ENCODE data around the gene IAH1.

The IAH1 gene

DNA sequence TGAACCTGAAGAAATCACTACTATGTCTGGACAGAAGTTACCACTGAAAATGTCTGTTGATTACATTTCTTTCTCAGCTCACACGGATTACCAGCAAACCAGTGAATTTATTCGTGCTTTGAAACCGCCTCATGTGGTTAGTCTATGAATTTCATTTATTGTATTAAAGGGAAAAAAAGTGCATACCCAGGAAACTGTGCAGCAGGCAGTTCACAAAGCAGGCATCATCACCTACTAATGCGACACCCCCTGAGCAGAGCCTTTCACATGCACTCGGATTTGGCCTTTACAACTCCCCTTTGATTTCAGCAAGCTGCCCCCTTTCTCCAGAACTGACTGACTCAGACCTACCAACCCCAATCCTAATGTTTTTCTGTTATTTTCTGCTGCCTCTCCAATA, 30.8 kb upstream of the IAH1 start:
- TF ChIP-seq NFIC (IDR thresholded peaks at IDR 0.05) (no peak), EP300 (IDR thresholded peaks at IDR 0.05; ENCODE audit: borderline replicate concordance) (no peak), EGR1 (IDR thresholded peaks at IDR 0.05) (no peak), TEAD4 (IDR thresholded peaks at IDR 0.05) (no peak)
- TF ChIP-seq, protein P1, sequence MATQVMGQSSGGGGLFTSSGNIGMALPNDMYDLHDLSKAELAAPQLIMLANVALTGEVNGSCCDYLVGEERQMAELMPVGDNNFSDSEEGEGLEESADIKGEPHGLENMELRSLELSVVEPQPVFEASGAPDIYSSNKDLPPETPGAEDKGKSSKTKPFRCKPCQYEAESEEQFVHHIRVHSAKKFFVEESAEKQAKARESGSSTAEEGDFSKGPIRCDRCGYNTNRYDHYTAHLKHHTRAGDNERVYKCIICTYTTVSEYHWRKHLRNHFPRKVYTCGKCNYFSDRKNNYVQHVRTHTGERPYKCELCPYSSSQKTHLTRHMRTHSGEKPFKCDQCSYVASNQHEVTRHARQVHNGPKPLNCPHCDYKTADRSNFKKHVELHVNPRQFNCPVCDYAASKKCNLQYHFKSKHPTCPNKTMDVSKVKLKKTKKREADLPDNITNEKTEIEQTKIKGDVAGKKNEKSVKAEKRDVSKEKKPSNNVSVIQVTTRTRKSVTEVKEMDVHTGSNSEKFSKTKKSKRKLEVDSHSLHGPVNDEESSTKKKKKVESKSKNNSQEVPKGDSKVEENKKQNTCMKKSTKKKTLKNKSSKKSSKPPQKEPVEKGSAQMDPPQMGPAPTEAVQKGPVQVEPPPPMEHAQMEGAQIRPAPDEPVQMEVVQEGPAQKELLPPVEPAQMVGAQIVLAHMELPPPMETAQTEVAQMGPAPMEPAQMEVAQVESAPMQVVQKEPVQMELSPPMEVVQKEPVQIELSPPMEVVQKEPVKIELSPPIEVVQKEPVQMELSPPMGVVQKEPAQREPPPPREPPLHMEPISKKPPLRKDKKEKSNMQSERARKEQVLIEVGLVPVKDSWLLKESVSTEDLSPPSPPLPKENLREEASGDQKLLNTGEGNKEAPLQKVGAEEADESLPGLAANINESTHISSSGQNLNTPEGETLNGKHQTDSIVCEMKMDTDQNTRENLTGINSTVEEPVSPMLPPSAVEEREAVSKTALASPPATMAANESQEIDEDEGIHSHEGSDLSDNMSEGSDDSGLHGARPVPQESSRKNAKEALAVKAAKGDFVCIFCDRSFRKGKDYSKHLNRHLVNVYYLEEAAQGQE (IDR thresholded peaks at IDR 0.05; ENCODE audit: low read depth) = no peak
- TF ChIP-seq, protein P2, sequence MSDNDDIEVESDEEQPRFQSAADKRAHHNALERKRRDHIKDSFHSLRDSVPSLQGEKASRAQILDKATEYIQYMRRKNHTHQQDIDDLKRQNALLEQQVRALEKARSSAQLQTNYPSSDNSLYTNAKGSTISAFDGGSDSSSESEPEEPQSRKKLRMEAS (IDR thresholded peaks at IDR 0.05) = no peak

DNA sequence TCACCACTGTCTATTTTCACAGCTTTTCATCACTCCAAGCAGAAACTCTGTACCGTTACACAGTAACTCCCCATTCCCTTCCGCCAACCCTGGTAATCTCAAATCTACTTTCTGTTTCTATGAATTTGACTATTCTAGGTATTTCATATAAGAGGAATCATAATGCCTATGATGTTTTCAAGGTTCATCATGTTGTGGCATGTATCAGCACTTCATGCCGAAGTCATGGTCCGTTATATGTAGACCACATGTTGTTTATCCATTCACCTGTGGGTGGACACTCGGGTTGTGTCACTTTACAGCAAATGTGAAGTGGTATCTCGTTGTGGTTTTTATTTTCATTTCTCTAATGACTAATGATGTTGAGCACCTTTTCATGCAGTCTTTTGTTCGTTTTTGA, 29.3 kb upstream of the IAH1 start:
- no peak for TF ChIP-seq NFIC (IDR thresholded peaks at IDR 0.05)
- no peak for TF ChIP-seq RAD21 (IDR thresholded peaks at IDR 0.05; ENCODE audit: low read depth)
- no peak for TF ChIP-seq TEAD4 (IDR thresholded peaks at IDR 0.05)
- TF ChIP-seq TCF12 (IDR thresholded peaks at IDR 0.05; ENCODE audit: low read depth) = no peak
- TF ChIP-seq CREB1 (IDR thresholded peaks at IDR 0.05; ENCODE audit: low read depth) = no peak
- TF ChIP-seq, protein P2 (IDR thresholded peaks at IDR 0.05) = no peak
- TF ChIP-seq, protein P3, sequence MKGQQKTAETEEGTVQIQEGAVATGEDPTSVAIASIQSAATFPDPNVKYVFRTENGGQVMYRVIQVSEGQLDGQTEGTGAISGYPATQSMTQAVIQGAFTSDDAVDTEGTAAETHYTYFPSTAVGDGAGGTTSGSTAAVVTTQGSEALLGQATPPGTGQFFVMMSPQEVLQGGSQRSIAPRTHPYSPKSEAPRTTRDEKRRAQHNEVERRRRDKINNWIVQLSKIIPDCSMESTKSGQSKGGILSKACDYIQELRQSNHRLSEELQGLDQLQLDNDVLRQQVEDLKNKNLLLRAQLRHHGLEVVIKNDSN (IDR thresholded peaks at IDR 0.05) = no peak
- no peak for TF ChIP-seq YY1 (IDR thresholded peaks at IDR 0.05; ENCODE audit: low read depth)
- no peak for TF ChIP-seq EGR1 (IDR thresholded peaks at IDR 0.05)
- TF ChIP-seq FOXM1 (IDR thresholded peaks at IDR 0.05; ENCODE audit: borderline replicate concordance, low read depth) = no peak
- no peak for TF ChIP-seq ZBTB7A (IDR thresholded peaks at IDR 0.05; ENCODE audit: low read depth)
- TF ChIP-seq CEBPB (IDR thresholded peaks at IDR 0.05) = no peak
- TF ChIP-seq EP300 (IDR thresholded peaks at IDR 0.05; ENCODE audit: borderline replicate concordance) = no peak
- TF ChIP-seq TAF1 (IDR thresholded peaks at IDR 0.05; ENCODE audit: low read depth) = no peak
- TF ChIP-seq, protein P1 (IDR thresholded peaks at IDR 0.05; ENCODE audit: low read depth) = no peak

DNA sequence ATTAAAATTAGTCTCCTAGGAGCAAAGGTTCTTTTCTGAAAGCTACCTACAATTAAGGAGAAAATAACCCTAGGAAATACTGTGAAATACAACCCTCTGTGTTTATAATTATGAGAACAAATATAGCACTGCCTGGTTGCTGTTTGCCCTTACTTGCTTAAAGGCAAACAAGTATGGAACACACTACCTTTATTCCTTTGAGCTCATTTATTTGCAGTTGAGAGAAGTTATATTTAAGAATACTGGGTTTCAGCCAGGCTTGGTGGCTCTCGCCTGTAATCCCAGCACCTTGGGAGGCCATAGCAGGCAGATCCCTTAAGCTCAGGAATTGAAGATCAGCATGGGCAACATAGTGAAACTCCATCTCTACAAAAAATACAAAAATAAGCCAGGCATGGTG, 23.1 kb upstream of the IAH1 start:
- TF ChIP-seq, protein P1 (IDR thresholded peaks at IDR 0.05; ENCODE audit: low read depth) = no peak
- TF ChIP-seq CREB1 (IDR thresholded peaks at IDR 0.05; ENCODE audit: low read depth) (no peak), TEAD4 (IDR thresholded peaks at IDR 0.05) (no peak), FOXM1 (IDR thresholded peaks at IDR 0.05; ENCODE audit: borderline replicate concordance, low read depth) (no peak), YY1 (IDR thresholded peaks at IDR 0.05; ENCODE audit: low read depth) (no peak), NFIC (IDR thresholded peaks at IDR 0.05) (no peak), TAF1 (IDR thresholded peaks at IDR 0.05; ENCODE audit: low read depth) (no peak)
- TF ChIP-seq, protein P3 (IDR thresholded peaks at IDR 0.05) = no peak
- TF ChIP-seq, protein P2 (IDR thresholded peaks at IDR 0.05) = no peak

DNA sequence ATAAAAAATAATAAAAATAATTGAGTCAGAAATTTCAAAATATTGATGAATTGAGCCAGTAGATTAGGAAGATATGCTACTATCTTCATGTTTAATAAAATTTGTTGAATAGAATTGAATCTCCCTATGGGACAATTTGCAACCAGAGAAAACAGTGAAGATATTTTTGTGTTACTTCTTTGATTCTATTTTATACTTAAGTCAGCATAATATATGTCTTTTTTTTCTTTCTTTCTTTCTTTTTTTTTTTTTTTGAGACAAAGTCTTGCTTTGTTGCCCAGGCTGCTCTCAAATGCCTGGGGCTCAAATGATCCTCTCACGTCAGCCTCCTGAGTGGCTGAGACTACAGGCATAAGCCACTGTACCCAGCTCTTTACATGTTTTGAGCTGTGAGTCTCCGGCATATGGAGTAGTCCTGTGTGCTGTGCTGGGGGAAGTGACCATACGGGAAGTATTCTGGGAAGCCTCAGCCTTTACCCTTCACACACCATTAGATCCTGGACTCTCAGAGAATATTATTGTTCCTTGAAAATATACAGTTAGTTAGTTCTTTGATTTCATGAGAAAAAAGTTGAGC, 13.8 kb upstream of the IAH1 start:
- TF ChIP-seq TCF12 (IDR thresholded peaks at IDR 0.05; ENCODE audit: low read depth) (no peak), CEBPB (IDR thresholded peaks at IDR 0.05) (no peak), EGR1 (IDR thresholded peaks at IDR 0.05) (no peak)

DNA sequence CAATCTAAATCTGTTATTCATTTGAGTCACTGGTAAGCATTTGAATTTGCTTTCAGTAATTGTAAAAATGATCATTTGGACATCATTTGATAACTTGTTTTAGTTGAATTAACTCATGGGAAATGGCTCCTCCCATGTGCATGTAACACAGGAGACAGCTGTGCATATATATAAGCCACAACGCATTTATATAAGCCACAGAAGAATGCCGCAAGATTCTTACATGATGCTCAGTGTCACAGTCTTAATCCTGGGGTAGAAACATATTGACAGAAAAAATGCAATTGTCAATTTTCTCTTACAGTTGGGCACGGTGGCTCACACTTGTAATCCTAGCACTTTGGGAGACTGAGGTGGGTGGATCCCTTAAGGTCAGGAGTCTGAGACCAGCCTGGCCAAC, 13.3 kb upstream of the IAH1 start:
- TF ChIP-seq, protein P3 (IDR thresholded peaks at IDR 0.05) = no peak
- TF ChIP-seq TAF1 (IDR thresholded peaks at IDR 0.05; ENCODE audit: low read depth) (no peak), RAD21 (IDR thresholded peaks at IDR 0.05; ENCODE audit: low read depth) (no peak), EGR1 (IDR thresholded peaks at IDR 0.05) (no peak), YY1 (IDR thresholded peaks at IDR 0.05; ENCODE audit: low read depth) (no peak), TCF12 (IDR thresholded peaks at IDR 0.05; ENCODE audit: low read depth) (no peak), NFIC (IDR thresholded peaks at IDR 0.05) (no peak), ZBTB7A (IDR thresholded peaks at IDR 0.05; ENCODE audit: low read depth) (no peak), TEAD4 (IDR thresholded peaks at IDR 0.05) (no peak), CREB1 (IDR thresholded peaks at IDR 0.05; ENCODE audit: low read depth) (no peak), EP300 (IDR thresholded peaks at IDR 0.05; ENCODE audit: borderline replicate concordance) (no peak), FOXM1 (IDR thresholded peaks at IDR 0.05; ENCODE audit: borderline replicate concordance, low read depth) (no peak), CEBPB (IDR thresholded peaks at IDR 0.05) (no peak)
- TF ChIP-seq, protein P1 (IDR thresholded peaks at IDR 0.05; ENCODE audit: low read depth) = no peak
- TF ChIP-seq, protein P2 (IDR thresholded peaks at IDR 0.05) = no peak

All from Ishikawa (cell line).